ENCODE data around the gene FNDC3A. TPM values are rescaled to one million over a fixed set of nuclear protein-coding genes. Genes with fewer than 3 reads are reported as not detected.

Gene FNDC3A
- total and polyA plus RNA-seq, 12 donors = 11.3 to 30.3 (median 23.1) TPM

DNA sequence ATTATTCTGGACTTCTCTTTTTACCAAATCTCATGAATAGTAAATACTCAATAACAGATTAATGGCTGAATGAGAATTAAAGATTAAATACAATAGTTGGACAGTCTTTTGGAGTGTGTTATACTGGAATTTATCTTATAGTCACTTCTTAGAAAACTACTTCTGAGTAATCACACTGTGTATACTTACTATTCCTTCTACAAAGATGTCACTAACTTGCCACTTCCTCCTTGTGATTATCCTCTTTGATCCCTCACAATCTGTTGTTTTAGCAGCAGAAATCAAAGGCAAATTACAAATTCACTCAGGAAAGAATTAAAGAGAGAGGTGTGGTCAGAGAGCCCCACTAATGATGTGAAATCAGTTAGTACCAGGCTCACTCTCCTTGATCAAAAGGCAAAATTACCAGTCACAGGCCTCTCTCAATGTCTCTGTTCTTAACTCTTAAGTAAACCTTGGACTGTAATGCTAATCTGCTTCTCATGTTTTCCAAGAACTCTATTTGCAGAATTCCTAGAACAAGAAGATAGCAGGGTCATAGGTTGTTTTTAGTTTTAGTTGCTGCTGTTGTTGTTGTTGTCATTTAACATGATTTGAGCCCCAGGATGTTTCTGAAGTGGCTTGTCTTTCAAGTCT lies 37.3 kb upstream of the FNDC3A start:
- Histone ChIP-seq H3K27ac (no peak overlapping the region), H3K27me3 (no peaks in the 10 kb centered on the region), H3K4me1 (no peaks in the 10 kb centered on the region), H3K36me3 (no peaks in the 10 kb centered on the region), H3K9me3 (peaks cover 0 to 14% (median 0%) of the 10 kb centered on the region in 11 donors), H3K4me3 (no peak overlapping the region)
- DNase-seq (no peak), ATAC-seq (no peak)
- intact Hi-C loops (cut with DNase I) = no loop called here
- TF ChIP-seq CTCF (IDR thresholded peaks at IDR 0.05) = no peak

GRCh38 chr13:48939728-48940127 lies 36.0 kb upstream of the FNDC3A start:
- Histone ChIP-seq H3K4me1 (no peaks in the 10 kb centered on the region), H3K27ac (no peak overlapping the region), H3K27me3 (no peaks in the 10 kb centered on the region), H3K36me3 (no peaks in the 10 kb centered on the region), H3K4me3 (no peak overlapping the region), H3K9me3 (peaks cover 0 to 3% (median 0%) of the 10 kb centered on the region in 11 donors)
- 63 to 93% methylated on average over 2 of the region's 2 CpGs for WGBS, 2 donors
- DNase-seq (no peak), ATAC-seq (no peak)
- TF ChIP-seq CTCF (IDR thresholded peaks at IDR 0.05) = no peak
- intact Hi-C loops (cut with DNase I) = no loop called here

GRCh38 chr13:48942131-48942530 lies 33.6 kb upstream of the FNDC3A start:
- H3K36me3 ChIP-seq = no peaks in the 10 kb centered on the region
- H3K4me3 ChIP-seq = no peak overlapping the region
- ATAC-seq (no peak), DNase-seq (no peak)
- H3K27me3 ChIP-seq = no peaks in the 10 kb centered on the region
- no peak overlapping the region for H3K27ac ChIP-seq
- H3K4me1 ChIP-seq = no peaks in the 10 kb centered on the region
- intact Hi-C loops (cut with DNase I) = no loop called here
- no peaks in the 10 kb centered on the region for H3K9me3 ChIP-seq
- WGBS, 2 donors = 48 to 49% methylated on average over 2 of the region's 2 CpGs
- no peak for TF ChIP-seq CTCF (IDR thresholded peaks at IDR 0.05)

GRCh38 chr13:48944221-48944620 lies 31.5 kb upstream of the FNDC3A start:
- Histone ChIP-seq H3K36me3 (no peaks in the 10 kb centered on the region), H3K4me3 (no peak overlapping the region), H3K9me3 (no peaks in the 10 kb centered on the region), H3K27me3 (no peaks in the 10 kb centered on the region), H3K27ac (no peak overlapping the region), H3K4me1 (no peaks in the 10 kb centered on the region)
- 84 to 87% methylated on average over 3 of the region's 3 CpGs for WGBS, 2 donors
- no peak for ATAC-seq
- intact Hi-C loops (cut with DNase I) = no loop called here
- no peak for TF ChIP-seq CTCF (IDR thresholded peaks at IDR 0.05)
- no peak for DNase-seq
